ENCODE data around the gene MMRN2. TPM values are rescaled to one million over a fixed set of nuclear protein-coding genes. Genes with fewer than 3 reads are reported as not detected.
A peak's percentile ranks its signal among the peaks of the same experiment; 100 is the strongest.

MMRN2 gene
- total and polyA plus RNA-seq, 2 of the 8 experiments (the other 6 are each of a cell fraction or from before 2014, with no cell fraction given): 1.2 TPM

DNA sequence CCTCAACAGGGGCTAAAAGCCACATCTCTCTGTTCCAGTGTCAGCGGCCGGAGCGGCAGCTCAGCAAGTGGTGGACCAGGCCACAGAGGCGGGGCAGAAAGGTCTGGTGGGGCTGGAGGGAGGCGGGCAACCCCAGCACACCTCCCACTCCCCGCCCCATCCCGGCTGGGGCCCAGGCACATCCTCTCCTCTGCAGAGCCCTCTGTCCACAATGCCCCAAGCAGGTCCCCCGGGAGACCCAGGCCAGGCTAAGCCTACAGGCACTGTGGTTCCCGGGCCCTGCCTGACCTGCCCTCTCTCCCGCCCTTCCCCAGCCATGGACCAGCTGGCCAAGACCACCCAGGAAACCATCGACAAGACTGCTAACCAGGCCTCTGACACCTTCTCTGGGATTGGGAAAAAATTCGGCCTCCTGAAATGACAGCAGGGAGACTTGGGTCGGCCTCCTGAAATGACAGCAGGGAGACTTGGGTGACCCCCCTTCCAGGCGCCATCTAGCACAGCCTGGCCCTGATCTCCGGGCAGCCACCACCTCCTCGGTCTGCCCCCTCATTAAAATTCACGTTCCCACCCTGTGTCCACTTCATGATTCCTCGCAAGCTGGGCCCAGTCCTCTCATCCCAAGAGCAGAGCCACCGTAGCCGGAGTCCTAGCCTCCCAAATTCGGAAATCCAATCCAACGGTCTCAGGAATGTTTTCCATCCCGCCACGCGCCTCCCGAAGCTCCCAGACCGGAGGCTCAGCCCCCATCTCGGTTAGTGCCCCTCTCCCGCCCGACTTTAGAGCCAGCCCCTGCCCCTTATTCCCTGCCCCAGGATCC, 13.0 kb upstream of the MMRN2 start:
- H3K4me2 ChIP-seq (ENCODE audit: insufficient read depth in 1 of 2, low read depth in 2 of 2, low read length in 2 of 2): peak overlapping the region; percentile 68 to 75
- H3K9ac ChIP-seq (replicated peaks in 1 of 4; ENCODE audit: extremely low read depth in 1 of 4, low read depth in 3 of 4, low read length in 3 of 4): no peak overlapping the region
- TF ChIP-seq, protein P1, sequence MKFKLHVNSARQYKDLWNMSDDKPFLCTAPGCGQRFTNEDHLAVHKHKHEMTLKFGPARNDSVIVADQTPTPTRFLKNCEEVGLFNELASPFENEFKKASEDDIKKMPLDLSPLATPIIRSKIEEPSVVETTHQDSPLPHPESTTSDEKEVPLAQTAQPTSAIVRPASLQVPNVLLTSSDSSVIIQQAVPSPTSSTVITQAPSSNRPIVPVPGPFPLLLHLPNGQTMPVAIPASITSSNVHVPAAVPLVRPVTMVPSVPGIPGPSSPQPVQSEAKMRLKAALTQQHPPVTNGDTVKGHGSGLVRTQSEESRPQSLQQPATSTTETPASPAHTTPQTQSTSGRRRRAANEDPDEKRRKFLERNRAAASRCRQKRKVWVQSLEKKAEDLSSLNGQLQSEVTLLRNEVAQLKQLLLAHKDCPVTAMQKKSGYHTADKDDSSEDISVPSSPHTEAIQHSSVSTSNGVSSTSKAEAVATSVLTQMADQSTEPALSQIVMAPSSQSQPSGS (IDR thresholded peaks at IDR 0.05; ENCODE audit: low read length): no peak
- TF ChIP-seq CHD2 (IDR thresholded peaks at IDR 0.05; ENCODE audit: low read length) (no peak), KDM4A (IDR thresholded peaks at IDR 0.05; ENCODE audit: low read depth, low read length, severe bottlenecking) (no peak), SUZ12 (IDR thresholded peaks at IDR 0.05; ENCODE audit: low read length) (peak; percentile 10; the same call in 1 of the 2 replicates), ASH2L (IDR thresholded peaks at IDR 0.05; ENCODE audit: low read length) (no peak), EZH2 (IDR thresholded peaks at IDR 0.05; ENCODE audit: low read depth, low read length, severe bottlenecking) (peak; percentile 15)
- no peak overlapping the region; the same call in 1 of the 2 replicates for H2AFZ ChIP-seq (ENCODE audit: low read length)
- peaks cover 12% of the 10 kb centered on the region; the same call in 1 of the 2 replicates for H3K23me2 ChIP-seq (ENCODE audit: low read depth, low read length)
- DNase-seq (ENCODE audit: low read depth in 1 of 2, low spot score in 2 of 2) (peak in 1 of 2 experiments; percentile 70), FAIRE-seq (no peak)
- no peak overlapping the region for H4K5ac ChIP-seq (ENCODE audit: insufficient read length, low read depth, low read length)
- no peak overlapping the region for H2BK5ac ChIP-seq (ENCODE audit: low read depth, low read length)
- H2BK12ac ChIP-seq (ENCODE audit: low read depth, low read length): 0 out of 2 replicates have a peak overlapping the region, but pooled peaks have one; percentile 13
- H2BK120ac ChIP-seq (replicated peaks; ENCODE audit: low read depth, low read length): no peak overlapping the region
- peak overlapping the region; percentile 34 to 68 (median 46) for H3K4me3 ChIP-seq (ENCODE audit: extremely low read depth in 1 of 4, insufficient read depth in 2 of 4, low read depth in 3 of 4, low read length in 4 of 4)
- H3K79me1 ChIP-seq (ENCODE audit: low read depth, low read length): no peaks in the 10 kb centered on the region
- H3K27me3 ChIP-seq (replicated peaks in 1 of 4; ENCODE audit: control insufficient read depth in 3 of 4, extremely low read depth in 1 of 4, insufficient read depth in 3 of 4, low read length in 3 of 4): peaks cover 1 to 20% (median 16%) of the 10 kb centered on the region in 4 experiments
- H2BK20ac ChIP-seq (ENCODE audit: low read length): no peak overlapping the region
- H3K36me3 ChIP-seq (ENCODE audit: control insufficient read depth in 2 of 4, insufficient read depth in 4 of 4, low read length in 3 of 4): no peaks in the 10 kb centered on the region
- H4K8ac ChIP-seq (ENCODE audit: extremely low read depth, insufficient read depth, low read length): peak overlapping the region; percentile 83
- no peak overlapping the region for H3K23ac ChIP-seq (ENCODE audit: insufficient read length)
- H3K4me1 ChIP-seq (replicated peaks in 1 of 4; ENCODE audit: control insufficient read depth in 3 of 4, insufficient read depth in 4 of 4, low read length in 3 of 4): peaks cover 4 to 36% (median 29%) of the 10 kb centered on the region in 4 experiments
- H4K20me1 ChIP-seq (replicated peaks in 1 of 2; ENCODE audit: control insufficient read depth in 1 of 2, insufficient read depth in 2 of 2, low read length in 2 of 2): no peaks in the 10 kb centered on the region
- no peak overlapping the region for H2AK5ac ChIP-seq (ENCODE audit: low read depth, low read length)
- 41% methylated on average over 28 of the region's 30 CpGs; no CpG with 5 or more reads in 1 of the 2 experiments for WGBS, 2 experiments (ENCODE audit: extremely low coverage in 1 of 2, insufficient coverage in 1 of 2, insufficient read length in 1 of 2, insufficient replicate concordance in 2 of 2, low coverage in 1 of 2, low lambda C conversion rate in 2 of 2, missing lambda C conversion rate in 1 of 2)
- H3K9me3 ChIP-seq (ENCODE audit: insufficient read depth in 2 of 2, low read depth in 1 of 2, low read length in 1 of 2): no peaks in the 10 kb centered on the region
- H3K14ac ChIP-seq (ENCODE audit: insufficient read length): no peak overlapping the region
- peak overlapping the region; percentile 48 for H3K18ac ChIP-seq (ENCODE audit: extremely low read depth, low read length)
- POLR2A ChIA-PET (ENCODE audit: partially characterized antibody): interaction anchor here (0.8 to 3.2 kb wide), 12 partner anchors 8 to 122 kb away, joined by 3 to 14 read pairs (median 4); partner anchors contain the start of gene SNCG
- H4K91ac ChIP-seq (replicated peaks; ENCODE audit: insufficient read length, low read length): peak overlapping the region; percentile 10
- CTCF ChIA-PET (ENCODE audit: partially characterized antibody): interaction anchor here (0.7 to 22.5 kb wide), 11 partner anchors 7 to 338 kb away, joined by 3 to 975 read pairs (median 4); partner anchors contain the start of genes MMRN2 and SNCG
- H2BK15ac ChIP-seq (ENCODE audit: low read length): no peak overlapping the region
- H3K79me2 ChIP-seq (ENCODE audit: control insufficient read depth in 1 of 2, insufficient read depth in 2 of 2, low read length in 2 of 2): no peaks in the 10 kb centered on the region
- no peak overlapping the region for H3K56ac ChIP-seq (replicated peaks; ENCODE audit: insufficient read length, low read depth, low read length)
- H3K4ac ChIP-seq (replicated peaks; ENCODE audit: insufficient read length, low read depth, low read length): no peak overlapping the region
- H3K27ac ChIP-seq (ENCODE audit: low read depth, low read length): no peak overlapping the region
